WERI-Rb-1 (cell line): ENCODE data around the gene ICAM1.
A peak's percentile ranks its signal among the peaks of the same experiment; 100 is the strongest.
"Not testable (repeated sequence)": the region's sequence is repeated elsewhere in the genome, so short reads cannot be mapped to it uniquely, and the experiment has no call there.

Experiments used
- DNase-seq: peaks from one replicate; pipeline ENCODE4 v3.0.0-alpha.2; 2020
- H3K27ac ChIP-seq: fragments of 250-450 bp; sonication (Bioruptor Pico); 2 replicates; pipeline ENCODE4 v1.5.1; 2020; ENCODE audit warnings: mild to moderate bottlenecking, moderate library complexity
- H3K27me3 ChIP-seq: fragments of 250-450 bp; sonication (Bioruptor Pico); 2 replicates; pipeline ENCODE4 v1.5.1; 2021; ENCODE audit warnings: mild to moderate bottlenecking, low read depth, moderate library complexity; ENCODE audit not compliant: insufficient read depth, severe bottlenecking
- H3K36me3 ChIP-seq: fragments of 250-450 bp; sonication (Bioruptor Pico); 2 replicates; pipeline ENCODE4 v1.5.1; 2020; ENCODE audit warnings: mild to moderate bottlenecking, moderate library complexity
- H3K4me3 ChIP-seq: 2 replicates; pipeline ENCODE4 v1.5.1; 2011; ENCODE audit warnings: low read depth, mild to moderate bottlenecking, control low read depth, low read length
- H3K9me3 ChIP-seq: fragments of 250-450 bp; sonication (Bioruptor Pico); 2 replicates; pipeline ENCODE4 v1.5.1; 2021; ENCODE audit warnings: mild to moderate bottlenecking, moderate library complexity; ENCODE audit not compliant: severe bottlenecking
- TF ChIP-seq, protein P1 (sequence below): IDR thresholded peaks from 2 replicates; pipeline ENCODE4 v1.5.1; 2011; ENCODE audit warnings: low read depth, mild to moderate bottlenecking, control low read depth, inconsistent platforms, low read length

ICAM1 gene

DNA sequence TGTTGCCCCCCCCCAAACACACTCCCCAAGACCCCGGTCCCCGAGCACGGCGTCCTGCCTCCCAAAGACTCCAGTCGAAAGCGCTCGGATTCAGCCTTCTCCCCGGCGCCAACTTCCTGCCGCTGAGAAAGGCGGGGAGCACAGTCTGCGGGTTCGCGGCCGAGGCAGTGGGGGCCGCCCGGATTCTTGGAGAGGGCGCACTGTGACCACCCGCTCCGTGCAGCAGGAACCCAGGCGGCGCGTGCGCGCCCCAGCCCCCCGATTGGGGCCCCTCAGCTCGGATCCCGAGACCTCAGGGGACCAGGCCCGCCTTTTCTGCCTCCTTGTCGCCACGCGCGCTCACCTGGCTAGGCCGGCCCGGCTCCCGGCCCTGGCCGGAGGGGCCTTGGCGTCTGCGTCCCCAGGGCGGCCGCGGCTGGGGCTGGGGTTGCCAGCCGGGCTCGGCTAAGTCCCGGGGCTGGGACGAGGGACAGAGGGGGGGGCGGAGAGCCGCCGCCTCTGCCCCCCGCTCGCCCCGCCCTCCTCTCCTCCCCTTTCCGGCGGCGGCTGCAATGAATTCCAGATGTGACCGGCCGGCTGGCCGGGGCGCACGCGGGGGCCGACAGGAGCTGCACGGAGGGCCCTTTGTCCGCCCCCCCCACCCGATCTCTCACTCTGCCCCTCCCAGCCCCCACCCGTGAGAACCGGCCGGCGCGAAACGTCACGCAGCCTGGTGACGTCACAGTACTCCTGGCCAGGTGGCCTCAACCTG, 39.9 kb upstream of the ICAM1 start, which contains the start of gene S1PR2:
TSS of gene S1PR2 (minus strand) at position 471 of the 751 bp plus-strand sequence. CDS start 6,426 bp downstream, outside the sequence.
- H3K4me3 ChIP-seq: peak within 1 kb of the TSS; percentile 90
- H3K9me3 ChIP-seq: no peaks in the 10 kb centered on the region
- peak within 1 kb of the TSS; percentile 66 for H3K27ac ChIP-seq
- H3K27me3 ChIP-seq: no peaks in the 10 kb centered on the region
- TF ChIP-seq, protein P1, sequence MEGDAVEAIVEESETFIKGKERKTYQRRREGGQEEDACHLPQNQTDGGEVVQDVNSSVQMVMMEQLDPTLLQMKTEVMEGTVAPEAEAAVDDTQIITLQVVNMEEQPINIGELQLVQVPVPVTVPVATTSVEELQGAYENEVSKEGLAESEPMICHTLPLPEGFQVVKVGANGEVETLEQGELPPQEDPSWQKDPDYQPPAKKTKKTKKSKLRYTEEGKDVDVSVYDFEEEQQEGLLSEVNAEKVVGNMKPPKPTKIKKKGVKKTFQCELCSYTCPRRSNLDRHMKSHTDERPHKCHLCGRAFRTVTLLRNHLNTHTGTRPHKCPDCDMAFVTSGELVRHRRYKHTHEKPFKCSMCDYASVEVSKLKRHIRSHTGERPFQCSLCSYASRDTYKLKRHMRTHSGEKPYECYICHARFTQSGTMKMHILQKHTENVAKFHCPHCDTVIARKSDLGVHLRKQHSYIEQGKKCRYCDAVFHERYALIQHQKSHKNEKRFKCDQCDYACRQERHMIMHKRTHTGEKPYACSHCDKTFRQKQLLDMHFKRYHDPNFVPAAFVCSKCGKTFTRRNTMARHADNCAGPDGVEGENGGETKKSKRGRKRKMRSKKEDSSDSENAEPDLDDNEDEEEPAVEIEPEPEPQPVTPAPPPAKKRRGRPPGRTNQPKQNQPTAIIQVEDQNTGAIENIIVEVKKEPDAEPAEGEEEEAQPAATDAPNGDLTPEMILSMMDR: no peak
- DNase-seq: peak; percentile 68
- H3K36me3 ChIP-seq: no peaks in the 10 kb centered on the region

DNA sequence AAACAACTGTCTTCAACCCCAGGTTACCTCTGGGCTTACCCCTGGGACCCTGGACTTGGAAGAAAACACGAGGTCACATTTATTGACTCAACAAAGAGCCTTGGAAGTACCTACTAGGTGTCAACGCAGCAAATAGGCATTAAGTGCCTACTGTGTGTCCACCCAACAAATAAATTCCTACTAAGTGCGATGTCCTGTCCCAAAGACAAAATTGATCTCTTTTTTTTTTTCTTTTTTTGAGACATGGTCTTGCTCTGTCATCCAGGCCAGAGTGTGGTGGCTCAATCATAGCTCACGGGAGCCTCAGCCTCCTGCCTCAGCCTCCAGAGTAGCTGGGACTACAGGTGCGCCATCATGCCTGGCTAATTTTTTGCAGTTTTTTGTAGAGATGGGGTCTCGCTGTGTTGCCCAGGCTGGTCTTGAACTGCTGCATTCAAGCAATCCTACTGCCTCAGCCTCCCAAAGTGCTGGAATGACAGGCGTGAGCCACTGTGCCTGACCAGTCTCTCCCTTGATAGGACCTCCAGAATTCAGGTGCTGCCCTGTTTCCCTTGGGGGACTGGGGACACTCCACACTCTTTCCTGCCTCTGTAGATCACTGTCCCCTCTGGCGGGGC, 39.2 kb upstream of the ICAM1 start:
- TF ChIP-seq, protein P1: no peak
- no peaks in the 10 kb centered on the region for H3K36me3 ChIP-seq
- DNase-seq: no peak
- H3K9me3 ChIP-seq: no peaks in the 10 kb centered on the region
- no peak overlapping the region for H3K27ac ChIP-seq
- peak overlapping the region; percentile 90; the same call in 1 of the 2 replicates for H3K4me3 ChIP-seq
- no peaks in the 10 kb centered on the region for H3K27me3 ChIP-seq

DNA sequence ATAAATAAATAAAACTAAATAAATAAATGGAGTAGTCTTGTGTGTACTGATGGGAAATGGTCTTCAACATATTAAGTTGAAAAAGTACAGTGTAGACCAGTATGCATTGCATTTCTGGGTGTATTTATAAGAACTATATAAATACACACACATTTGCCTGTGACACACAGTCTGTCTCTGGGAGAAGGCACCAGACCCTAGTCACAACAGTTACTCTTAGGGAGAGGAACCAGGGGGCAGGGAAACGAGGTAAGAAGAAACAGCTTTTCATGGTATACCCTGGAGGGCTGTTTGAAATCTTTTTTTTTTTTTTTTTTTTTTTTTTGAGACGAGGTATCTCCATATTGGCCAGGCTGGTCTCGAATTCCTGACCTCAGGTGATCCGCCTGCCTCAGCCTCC, 37.0 kb upstream of the ICAM1 start:
- no peak overlapping the region for H3K27ac ChIP-seq
- H3K27me3 ChIP-seq: no peaks in the 10 kb centered on the region
- no peak for DNase-seq
- no peak overlapping the region for H3K4me3 ChIP-seq
- TF ChIP-seq, protein P1: no peak
- no peaks in the 10 kb centered on the region for H3K36me3 ChIP-seq
- no peaks in the 10 kb centered on the region for H3K9me3 ChIP-seq

DNA sequence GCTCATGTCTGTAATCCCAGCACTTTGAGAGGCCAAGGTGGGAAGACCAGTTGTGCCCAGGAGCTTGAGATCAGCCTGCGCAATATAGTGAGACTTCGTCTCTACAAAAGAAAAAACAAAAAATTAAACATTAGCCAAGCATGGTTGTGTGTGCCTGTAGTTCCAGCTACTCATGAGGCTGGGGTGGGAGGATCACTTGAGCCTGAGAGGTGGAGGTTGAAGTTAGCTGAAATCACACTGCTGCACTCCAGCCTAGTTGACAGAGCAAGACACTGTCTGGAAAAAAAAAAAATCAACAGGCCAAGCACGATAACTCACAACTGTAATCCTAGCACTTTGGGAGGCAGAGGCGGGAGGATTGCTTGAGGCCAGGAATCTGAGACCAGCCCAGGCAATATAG, 35.9 kb upstream of the ICAM1 start:
- Histone ChIP-seq H3K9me3 (no peaks in the 10 kb centered on the region), H3K4me3 (no peak overlapping the region), H3K27ac (no peak overlapping the region), H3K27me3 (no peaks in the 10 kb centered on the region), H3K36me3 (no peaks in the 10 kb centered on the region)
- TF ChIP-seq, protein P1: no peak
- no peak for DNase-seq

DNA sequence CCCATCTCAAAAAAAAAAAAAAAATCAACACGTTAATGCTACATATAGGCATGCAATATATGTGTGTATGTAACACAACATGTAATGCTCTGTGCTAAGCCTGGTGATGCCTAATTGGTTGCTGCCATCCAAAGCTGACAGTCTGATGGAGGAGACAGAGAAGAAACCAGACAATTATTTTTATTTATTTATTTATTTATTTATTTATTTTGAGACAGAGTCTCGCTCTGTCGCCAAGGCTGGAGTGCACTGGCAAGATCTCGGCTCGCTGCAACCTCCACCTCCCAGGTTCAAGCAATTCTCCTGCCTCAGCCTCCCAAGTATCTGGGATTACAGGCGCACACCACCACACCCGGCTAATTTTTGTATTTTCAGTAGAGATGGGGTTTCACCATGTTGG, 35.5 kb upstream of the ICAM1 start:
- not testable (repeated sequence) for H3K27me3 ChIP-seq, H3K27ac ChIP-seq, DNase-seq, H3K4me3 ChIP-seq, H3K9me3 ChIP-seq, H3K36me3 ChIP-seq

DNA sequence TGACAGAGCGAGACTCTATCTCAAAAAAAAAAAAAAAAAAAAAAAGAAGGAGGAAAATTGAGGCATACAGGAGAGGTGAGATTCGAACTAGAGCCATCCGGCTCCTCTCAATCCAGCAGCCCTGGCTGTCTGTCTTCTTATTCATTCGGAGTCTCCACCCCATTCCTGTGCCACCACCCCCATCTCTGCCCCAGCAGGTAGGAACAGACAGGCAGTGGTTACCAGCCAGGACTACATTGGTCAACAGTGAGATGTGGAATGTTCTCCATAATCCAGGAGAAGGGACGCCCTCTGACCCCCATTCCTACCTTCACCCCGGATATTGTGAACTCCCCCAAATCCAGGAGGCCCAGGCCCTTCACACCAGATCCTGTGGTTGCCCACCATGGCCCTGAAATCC, 33.2 kb upstream of the ICAM1 start:
- DNase-seq: no peak
- no peaks in the 10 kb centered on the region for H3K9me3 ChIP-seq
- no peaks in the 10 kb centered on the region for H3K27me3 ChIP-seq
- no peaks in the 10 kb centered on the region for H3K36me3 ChIP-seq
- TF ChIP-seq, protein P1: no peak
- H3K4me3 ChIP-seq: no peak overlapping the region
- H3K27ac ChIP-seq: no peak overlapping the region
